Right lobe of liver (tissue), 4 donors: ENCODE measurements around the gene TARM1.

Source experiments
- CTCF ChIP-seq, 4 donors: fragments of 200-600 bp in 3 of 4; fragments of 450-650 bp in 1 of 4; IDR thresholded peaks; one replicate each; pipeline versions ENCODE4 v1.5.1 to v1.8.0; 2016 to 2022; ENCODE audit warnings: antibody characterized with exemption in 4 of 4, mild to moderate bottlenecking in 2 of 4
- POLR2A ChIP-seq: fragments of 450-650 bp; IDR thresholded peaks from one replicate; pipeline ENCODE4 v1.6.1; 2017; ENCODE audit warnings: antibody characterized with exemption, mild to moderate bottlenecking
- donor health status: DM: no; HTN: no; CAD: no.
- donor health status: DM: no; HTN: no; CAD: no.
- donor health status: DM: no; HTN: yes; CAD: no.

- TF ChIP-seq POLR2A, result no peak
- no peak for TF ChIP-seq CTCF (IDR thresholded peaks at IDR 0.05)
These were observed 39.1 kb downstream of the TARM1 start for GRCh38 chr19:54041969-54042606.
